Naive thymus-derived CD4-positive, alpha-beta T cell (primary cell): ENCODE measurements around the gene CDK14. TPM values are rescaled to one million over a fixed set of nuclear protein-coding genes. Genes with fewer than 3 reads are reported as not detected.

Source experiments
- ATAC-seq: fragments of 150-1000 bp; cut with Tn5 transposase; 2 replicates; pipeline ENCODE4 v1.10.0; 2021; ENCODE audit warnings: mild to moderate bottlenecking, moderate library complexity
- CTCF ChIA-PET: fragments of 350-600 bp; sonication (Branson Sonifier 250); formaldehyde crosslinking; loops from one replicate; lab custom pipeline; 2021; ENCODE audit warnings: antibody characterized with exemption; lab: Charles Lee
- POLR2A ChIA-PET: fragments of 350-600 bp; sonication (Branson Sonifier 250); formaldehyde crosslinking; loops from one replicate; lab custom pipeline; 2021; ENCODE audit warnings: antibody characterized with exemption, inconsistent platforms; lab: Charles Lee
- DNase-seq, 9 donors: peaks; one replicate each; pipeline versions ENCODE4 v3.0.0 to v3.0.0-alpha.2; 2020 to 2022; ENCODE audit warnings: mixed read lengths in 1 of 9
- H3K27ac ChIP-seq: one replicate; pipeline ENCODE4 v1.7.0; 2013; ENCODE audit warnings: mild to moderate bottlenecking, low read depth, low read length, moderate library complexity
- H3K27me3 ChIP-seq, 2 donors: one replicate each; pipeline ENCODE4 v1.7.0; 2013; ENCODE audit warnings: low read length in 2 of 2, mild to moderate bottlenecking in 2 of 2, moderate library complexity in 2 of 2; ENCODE audit not compliant: control insufficient read depth in 2 of 2, insufficient read depth in 2 of 2
- H3K36me3 ChIP-seq, 3 experiments: 1 replicate in 2 of 3; 2 replicates in 1 of 3; pipeline ENCODE4 v1.7.0; 2013; ENCODE audit warnings: low read length in 3 of 3, mild to moderate bottlenecking in 3 of 3, moderate library complexity in 1 of 3; ENCODE audit not compliant: insufficient read depth in 3 of 3, control insufficient read depth in 2 of 3
- H3K4me1 ChIP-seq, 2 donors: one replicate each; pipeline ENCODE4 v1.7.0; 2013; ENCODE audit warnings: low read length in 2 of 2, mild to moderate bottlenecking in 2 of 2, moderate library complexity in 1 of 2; ENCODE audit not compliant: control insufficient read depth in 2 of 2, insufficient read depth in 2 of 2
- H3K4me3 ChIP-seq: 2 replicates; pipeline ENCODE4 v1.7.0; 2013; ENCODE audit warnings: mild to moderate bottlenecking, low read length
- H3K9me3 ChIP-seq, 3 experiments: 1 replicate in 2 of 3; 2 replicates in 1 of 3; pipeline ENCODE4 v1.7.0; 2013; ENCODE audit warnings: low read length in 3 of 3; ENCODE audit not compliant: control insufficient read depth in 2 of 3
- H3K27ac Mint-ChIP-seq, 9 donors: one replicate each; pipeline ENCODE4 v1.8.0; 2020 to 2022; ENCODE audit warnings: mixed read lengths in 9 of 9, mild to moderate bottlenecking in 8 of 9, moderate library complexity in 5 of 9, inconsistent platforms in 2 of 9
- H3K27me3 Mint-ChIP-seq, 5 donors: one replicate each; pipeline ENCODE4 v1.8.0; 2021 to 2022; ENCODE audit warnings: mixed read lengths in 5 of 5, mild to moderate bottlenecking in 1 of 5
- H3K36me3 Mint-ChIP-seq, 5 donors: one replicate each; pipeline ENCODE4 v1.8.0; 2020 to 2022; ENCODE audit warnings: mixed read lengths in 5 of 5, mild to moderate bottlenecking in 3 of 5, inconsistent platforms in 1 of 5
- H3K4me1 Mint-ChIP-seq, 7 donors: one replicate each; pipeline ENCODE4 v1.8.0; 2020 to 2022; ENCODE audit warnings: mixed read lengths in 7 of 7, mild to moderate bottlenecking in 3 of 7, inconsistent platforms in 1 of 7
- H3K4me3 Mint-ChIP-seq, 10 donors: one replicate each; pipeline ENCODE4 v1.8.0; 2020 to 2022; ENCODE audit warnings: mild to moderate bottlenecking in 10 of 10, mixed read lengths in 10 of 10, moderate library complexity in 6 of 10, inconsistent platforms in 2 of 10
- H3K9me3 Mint-ChIP-seq, 11 donors: one replicate each; pipeline ENCODE4 v1.8.0; 2020 to 2022; ENCODE audit warnings: mixed read lengths in 11 of 11, mild to moderate bottlenecking in 4 of 11, inconsistent platforms in 1 of 11, moderate library complexity in 1 of 11
- intact Hi-C, 2 donors: fragments of 100-400 bp; cut with micrococcal nuclease; formaldehyde crosslinking; loops; one replicate each; pipeline ENCODE4 v1.15.1; 2023
- polyA plus RNA-seq, 2 donors: library from polyadenylated mRNA; unstranded; fragments of 300-500 nt; fragmentation: Illumina TruSeq; gene quantifications; one replicate each; pipeline ENCODE4 v1.2.3, GENCODE V29; 2021
- total RNA-seq, 6 experiments: library from RNA in 5 of 6; stranded (reverse) in 5 of 6; gene quantifications; 1 replicate in 5 of 6; 2 replicates in 1 of 6; pipeline ENCODE4 v1.2.3 and lab custom pipeline; 2021 to 2026

CDK14 gene
- total and polyA plus RNA-seq, 7 experiments from 2014 or later, result 0.05 to 9.9 (median 0.72) TPM; not detected in 1

- intact Hi-C loops, result no loop called here
- ATAC-seq (peak; percentile 45), DNase-seq (no peak)
- Mint-ChIP-seq H3K4me1 (no peaks in the 10 kb centered on the region), H3K36me3 (no peaks in the 10 kb centered on the region), H3K27me3 (peaks cover 0 to 19% (median 0%) of the 10 kb centered on the region in 5 donors), H3K4me3 (no peak overlapping the region), H3K27ac (no peak overlapping the region), H3K9me3 (peaks cover 0 to 13% (median 2%) of the 10 kb centered on the region in 11 donors)
- no peaks in the 10 kb centered on the region for H3K9me3 ChIP-seq
- no peaks in the 10 kb centered on the region for H3K27me3 ChIP-seq
- no peaks in the 10 kb centered on the region for H3K4me1 ChIP-seq
- H3K4me3 ChIP-seq, result no peak overlapping the region
- CTCF ChIA-PET, result no interaction called here
- POLR2A ChIA-PET, result no interaction called here
- no peaks in the 10 kb centered on the region for H3K36me3 ChIP-seq
- H3K27ac ChIP-seq, result no peak overlapping the region
Observed at GRCh38 chr7:90582164-90582563, 14.0 kb upstream of the CDK14 start.

GRCh38 chr7:90584378-90584777 lies 11.7 kb upstream of the CDK14 start:
- ChIA-PET POLR2A (no interaction called here), CTCF (no interaction called here)
- Histone ChIP-seq H3K4me3 (no peak overlapping the region), H3K9me3 (peaks cover 0 to 3% (median 0%) of the 10 kb centered on the region in 3 experiments), H3K27ac (no peak overlapping the region), H3K27me3 (no peaks in the 10 kb centered on the region), H3K4me1 (no peaks in the 10 kb centered on the region), H3K36me3 (no peaks in the 10 kb centered on the region)
- Mint-ChIP-seq H3K36me3 (no peaks in the 10 kb centered on the region), H3K4me3 (no peak overlapping the region), H3K27ac (no peak overlapping the region), H3K4me1 (no peaks in the 10 kb centered on the region), H3K9me3 (peaks cover 0 to 13% (median 3%) of the 10 kb centered on the region in 11 donors), H3K27me3 (peaks cover 0 to 23% (median 3%) of the 10 kb centered on the region in 5 donors)
- no peak for ATAC-seq
- intact Hi-C loops, result no loop called here
- DNase-seq, result no peak

- ATAC-seq (no peak), DNase-seq (no peak)
- H3K27me3 ChIP-seq, result no peaks in the 10 kb centered on the region
- Mint-ChIP-seq H3K4me3 (no peak overlapping the region), H3K27ac (no peak overlapping the region), H3K9me3 (peaks cover 0 to 13% (median 3%) of the 10 kb centered on the region in 11 donors), H3K4me1 (no peaks in the 10 kb centered on the region), H3K36me3 (no peaks in the 10 kb centered on the region), H3K27me3 (peaks cover 0 to 23% (median 3%) of the 10 kb centered on the region in 5 donors)
- intact Hi-C loops, result no loop called here
- no peak overlapping the region for H3K27ac ChIP-seq
- POLR2A ChIA-PET, result no interaction called here
- no peak overlapping the region for H3K4me3 ChIP-seq
- H3K4me1 ChIP-seq, result no peaks in the 10 kb centered on the region
- H3K9me3 ChIP-seq, result peaks cover 0 to 3% (median 0%) of the 10 kb centered on the region in 3 experiments
- CTCF ChIA-PET, result no interaction called here
- no peaks in the 10 kb centered on the region for H3K36me3 ChIP-seq
Observed at GRCh38 chr7:90586091-90586490, 10.0 kb upstream of the CDK14 start.

- H3K36me3 Mint-ChIP-seq, result no peaks in the 10 kb centered on the region
- Histone ChIP-seq H3K4me1 (no peaks in the 10 kb centered on the region), H3K27ac (no peak overlapping the region), H3K36me3 (no peaks in the 10 kb centered on the region), H3K27me3 (no peaks in the 10 kb centered on the region), H3K9me3 (peaks cover 0 to 3% (median 0%) of the 10 kb centered on the region in 3 experiments), H3K4me3 (no peak overlapping the region)
- intact Hi-C loops, result no loop called here
- H3K27ac Mint-ChIP-seq, result no peak overlapping the region
- no peaks in the 10 kb centered on the region for H3K4me1 Mint-ChIP-seq
- ATAC-seq (no peak), DNase-seq (no peak)
- POLR2A ChIA-PET, result no interaction called here
- H3K4me3 Mint-ChIP-seq, result no peak overlapping the region
- CTCF ChIA-PET, result no interaction called here
- peaks cover 0 to 12% (median 3%) of the 10 kb centered on the region in 11 donors for H3K9me3 Mint-ChIP-seq
- H3K27me3 Mint-ChIP-seq, result peaks cover 0 to 27% (median 3%) of the 10 kb centered on the region in 5 donors
Observed at GRCh38 chr7:90587766-90588165, 8.4 kb upstream of the CDK14 start.

- DNase-seq (no peak), ATAC-seq (no peak)
- Mint-ChIP-seq H3K4me1 (peaks cover 3 to 16% (median 10%) of the 10 kb centered on the region in 7 donors), H3K9me3 (peaks cover 0 to 5% (median 0%) of the 10 kb centered on the region in 11 donors), H3K36me3 (no peaks in the 10 kb centered on the region), H3K27me3 (peaks cover 12 to 43% (median 24%) of the 10 kb centered on the region in 5 donors), H3K4me3 (no peak overlapping the region), H3K27ac (no peak overlapping the region)
- ChIA-PET POLR2A (no interaction called here), CTCF (no interaction called here)
- H3K27ac ChIP-seq, result no peak overlapping the region
- H3K9me3 ChIP-seq, result peaks cover 0 to 3% (median 0%) of the 10 kb centered on the region in 3 experiments
- intact Hi-C loops, result no loop called here
- H3K27me3 ChIP-seq, result no peaks in the 10 kb centered on the region
- no peaks in the 10 kb centered on the region for H3K36me3 ChIP-seq
- peaks cover 0 to 5% of the 10 kb centered on the region in 2 donors for H3K4me1 ChIP-seq
- H3K4me3 ChIP-seq, result no peak overlapping the region
Observed at GRCh38 chr7:90592033-90592432, 4.1 kb upstream of the CDK14 start.

GRCh38 chr7:90593205-90593604 lies 2.9 kb upstream of the CDK14 start:
- ATAC-seq, result no peak
- Histone ChIP-seq H3K4me3 (no peak overlapping the region), H3K36me3 (no peaks in the 10 kb centered on the region), H3K27ac (no peak overlapping the region), H3K27me3 (peaks cover 0 to 4% of the 10 kb centered on the region in 2 donors), H3K4me1 (peaks cover 0 to 8% of the 10 kb centered on the region in 2 donors), H3K9me3 (peaks cover 0 to 3% (median 0%) of the 10 kb centered on the region in 3 experiments)
- no peak for DNase-seq
- Mint-ChIP-seq H3K36me3 (no peaks in the 10 kb centered on the region), H3K9me3 (no peaks in the 10 kb centered on the region), H3K4me3 (no peak overlapping the region), H3K27me3 (peaks cover 23 to 49% (median 36%) of the 10 kb centered on the region in 5 donors), H3K27ac (no peak overlapping the region), H3K4me1 (peaks cover 4 to 25% (median 18%) of the 10 kb centered on the region in 7 donors)
- CTCF ChIA-PET, result no interaction called here
- POLR2A ChIA-PET, result no interaction called here
- intact Hi-C loops, result no loop called here

GRCh38 chr7:90594751-90595317 lies 1.3 kb upstream of the CDK14 start:
- no peak overlapping the region for H3K27ac ChIP-seq
- POLR2A ChIA-PET, result no interaction called here
- peaks cover 26 to 57% (median 47%) of the 10 kb centered on the region in 5 donors for H3K27me3 Mint-ChIP-seq
- H3K4me1 ChIP-seq, result peaks cover 0 to 8% of the 10 kb centered on the region in 2 donors
- peaks cover 4 to 25% (median 18%) of the 10 kb centered on the region in 7 donors for H3K4me1 Mint-ChIP-seq
- H3K27ac Mint-ChIP-seq, result no peak overlapping the region
- H3K4me3 Mint-ChIP-seq, result peak overlapping the region; percentile 11 to 85 (median 68)
- peaks cover 0 to 8% of the 10 kb centered on the region in 2 donors for H3K27me3 ChIP-seq
- H3K36me3 Mint-ChIP-seq, result no peaks in the 10 kb centered on the region
- DNase-seq, result no peak
- no peaks in the 10 kb centered on the region for H3K9me3 ChIP-seq
- H3K36me3 ChIP-seq, result no peaks in the 10 kb centered on the region
- no peak overlapping the region for H3K4me3 ChIP-seq
- peaks cover 0 to 3% (median 0%) of the 10 kb centered on the region in 11 donors for H3K9me3 Mint-ChIP-seq
- ATAC-seq, result no peak
- CTCF ChIA-PET, result no interaction called here
- intact Hi-C loops, result no loop called here
